Naive thymus-derived CD4-positive, alpha-beta T cell (primary cell): Measurements from ENCODE around the gene CAPZA2. TPM values are rescaled to one million over a fixed set of nuclear protein-coding genes. Genes with fewer than 3 reads are reported as not detected.

ENCODE experiments used
- ATAC-seq: fragments of 150-1000 bp; cut with Tn5 transposase; 2 replicates; pipeline ENCODE4 v1.10.0; 2021; ENCODE audit warnings: mild to moderate bottlenecking, moderate library complexity
- CTCF ChIA-PET: fragments of 350-600 bp; sonication (Branson Sonifier 250); formaldehyde crosslinking; loops from one replicate; lab custom pipeline; 2021; ENCODE audit warnings: antibody characterized with exemption; lab: Charles Lee
- POLR2A ChIA-PET: fragments of 350-600 bp; sonication (Branson Sonifier 250); formaldehyde crosslinking; loops from one replicate; lab custom pipeline; 2021; ENCODE audit warnings: antibody characterized with exemption, inconsistent platforms; lab: Charles Lee
- DNase-seq, 9 donors: peaks; one replicate each; pipeline versions ENCODE4 v3.0.0 to v3.0.0-alpha.2; 2020 to 2022; ENCODE audit warnings: mixed read lengths in 1 of 9
- H3K27ac ChIP-seq: one replicate; pipeline ENCODE4 v1.7.0; 2013; ENCODE audit warnings: mild to moderate bottlenecking, low read depth, low read length, moderate library complexity
- H3K27me3 ChIP-seq, 2 donors: one replicate each; pipeline ENCODE4 v1.7.0; 2013; ENCODE audit warnings: low read length in 2 of 2, mild to moderate bottlenecking in 2 of 2, moderate library complexity in 2 of 2; ENCODE audit not compliant: control insufficient read depth in 2 of 2, insufficient read depth in 2 of 2
- H3K36me3 ChIP-seq, 3 experiments: 1 replicate in 2 of 3; 2 replicates in 1 of 3; pipeline ENCODE4 v1.7.0; 2013; ENCODE audit warnings: low read length in 3 of 3, mild to moderate bottlenecking in 3 of 3, moderate library complexity in 1 of 3; ENCODE audit not compliant: insufficient read depth in 3 of 3, control insufficient read depth in 2 of 3
- H3K4me1 ChIP-seq, 2 donors: one replicate each; pipeline ENCODE4 v1.7.0; 2013; ENCODE audit warnings: low read length in 2 of 2, mild to moderate bottlenecking in 2 of 2, moderate library complexity in 1 of 2; ENCODE audit not compliant: control insufficient read depth in 2 of 2, insufficient read depth in 2 of 2
- H3K4me3 ChIP-seq: 2 replicates; pipeline ENCODE4 v1.7.0; 2013; ENCODE audit warnings: mild to moderate bottlenecking, low read length
- H3K9me3 ChIP-seq, 3 experiments: 1 replicate in 2 of 3; 2 replicates in 1 of 3; pipeline ENCODE4 v1.7.0; 2013; ENCODE audit warnings: low read length in 3 of 3; ENCODE audit not compliant: control insufficient read depth in 2 of 3
- H3K27ac Mint-ChIP-seq, 9 donors: one replicate each; pipeline ENCODE4 v1.8.0; 2020 to 2022; ENCODE audit warnings: mixed read lengths in 9 of 9, mild to moderate bottlenecking in 8 of 9, moderate library complexity in 5 of 9, inconsistent platforms in 2 of 9
- H3K27me3 Mint-ChIP-seq, 5 donors: one replicate each; pipeline ENCODE4 v1.8.0; 2021 to 2022; ENCODE audit warnings: mixed read lengths in 5 of 5, mild to moderate bottlenecking in 1 of 5
- H3K36me3 Mint-ChIP-seq, 5 donors: one replicate each; pipeline ENCODE4 v1.8.0; 2020 to 2022; ENCODE audit warnings: mixed read lengths in 5 of 5, mild to moderate bottlenecking in 3 of 5, inconsistent platforms in 1 of 5
- H3K4me1 Mint-ChIP-seq, 7 donors: one replicate each; pipeline ENCODE4 v1.8.0; 2020 to 2022; ENCODE audit warnings: mixed read lengths in 7 of 7, mild to moderate bottlenecking in 3 of 7, inconsistent platforms in 1 of 7
- H3K4me3 Mint-ChIP-seq, 10 donors: one replicate each; pipeline ENCODE4 v1.8.0; 2020 to 2022; ENCODE audit warnings: mild to moderate bottlenecking in 10 of 10, mixed read lengths in 10 of 10, moderate library complexity in 6 of 10, inconsistent platforms in 2 of 10
- H3K9me3 Mint-ChIP-seq, 11 donors: one replicate each; pipeline ENCODE4 v1.8.0; 2020 to 2022; ENCODE audit warnings: mixed read lengths in 11 of 11, mild to moderate bottlenecking in 4 of 11, inconsistent platforms in 1 of 11, moderate library complexity in 1 of 11
- intact Hi-C, 2 donors: fragments of 100-400 bp; cut with micrococcal nuclease; formaldehyde crosslinking; loops; one replicate each; pipeline ENCODE4 v1.15.1; 2023
- polyA plus RNA-seq, 2 donors: library from polyadenylated mRNA; unstranded; fragments of 300-500 nt; fragmentation: Illumina TruSeq; gene quantifications; one replicate each; pipeline ENCODE4 v1.2.3, GENCODE V29; 2021
- total RNA-seq, 6 experiments: library from RNA in 5 of 6; stranded (reverse) in 5 of 6; gene quantifications; 1 replicate in 5 of 6; 2 replicates in 1 of 6; pipeline ENCODE4 v1.2.3 and lab custom pipeline; 2021 to 2026

CAPZA2 gene
- total and polyA plus RNA-seq, 7 experiments from 2014 or later, result 86.2 to 191 (median 118) TPM

- peaks cover 0 to 3% (median 0%) of the 10 kb centered on the region in 5 donors for H3K36me3 Mint-ChIP-seq
- no peaks in the 10 kb centered on the region for H3K4me1 ChIP-seq
- ChIA-PET CTCF (no interaction called here), POLR2A (no interaction called here)
- no peak overlapping the region for H3K27ac ChIP-seq
- no peak overlapping the region for H3K4me3 Mint-ChIP-seq
- no peaks in the 10 kb centered on the region for H3K27me3 ChIP-seq
- H3K9me3 Mint-ChIP-seq, result peaks cover 0 to 12% (median 3%) of the 10 kb centered on the region in 11 donors
- H3K27ac Mint-ChIP-seq, result no peak overlapping the region
- H3K4me1 Mint-ChIP-seq, result peaks cover 0 to 2% (median 0%) of the 10 kb centered on the region in 7 donors
- no peak for ATAC-seq
- H3K27me3 Mint-ChIP-seq, result peaks cover 7 to 40% (median 33%) of the 10 kb centered on the region in 5 donors
- no peaks in the 10 kb centered on the region for H3K36me3 ChIP-seq
- H3K9me3 ChIP-seq, result no peaks in the 10 kb centered on the region
- DNase-seq, result no peak
- intact Hi-C loops, result no loop called here
- H3K4me3 ChIP-seq, result no peak overlapping the region
Measured at GRCh38 chr7:116824449-116824848, 37.9 kb upstream of the CAPZA2 start.

DNA sequence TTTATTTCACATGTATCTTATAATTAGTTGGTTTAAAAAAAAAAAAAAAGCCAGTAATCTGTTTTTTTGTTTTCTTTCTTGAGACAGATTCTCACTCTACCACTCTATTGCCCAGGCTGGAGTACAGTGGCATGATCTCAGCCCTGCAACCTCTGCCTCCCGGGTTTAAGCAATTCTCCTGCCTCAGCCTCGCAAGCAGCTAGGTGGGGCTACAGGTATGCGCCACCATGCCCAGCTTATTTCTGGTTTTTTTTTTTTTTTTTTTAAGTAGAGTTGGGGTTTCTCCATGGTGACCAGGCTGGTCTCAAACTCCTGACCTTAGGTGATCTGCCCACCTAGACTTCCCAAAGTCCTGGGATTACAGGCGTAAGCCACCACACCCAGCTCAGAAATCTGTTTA is 34.1 kb upstream of the CAPZA2 start:
- no peak overlapping the region for H3K4me3 Mint-ChIP-seq
- ChIA-PET POLR2A (interaction anchor here (0.5 kb wide), 1 partner anchor 215 kb away, joined by 3 read pairs; no protein-coding TSS in a partner anchor), CTCF (interaction anchor here (0.6 kb wide), 1 partner anchor 259 kb away, joined by 3 read pairs; no protein-coding TSS in a partner anchor)
- H3K9me3 Mint-ChIP-seq, result peaks cover 0 to 12% (median 3%) of the 10 kb centered on the region in 11 donors
- H3K27me3 ChIP-seq, result no peaks in the 10 kb centered on the region
- no peak for ATAC-seq
- no peak for DNase-seq
- H3K4me1 ChIP-seq, result no peaks in the 10 kb centered on the region
- peaks cover 11 to 35% (median 30%) of the 10 kb centered on the region in 5 donors for H3K27me3 Mint-ChIP-seq
- H3K4me3 ChIP-seq, result no peak overlapping the region
- H3K27ac Mint-ChIP-seq, result no peak overlapping the region
- no peaks in the 10 kb centered on the region for H3K36me3 ChIP-seq
- no peak overlapping the region for H3K27ac ChIP-seq
- H3K36me3 Mint-ChIP-seq, result no peaks in the 10 kb centered on the region
- H3K4me1 Mint-ChIP-seq, result no peaks in the 10 kb centered on the region
- intact Hi-C loops, result no loop called here
- H3K9me3 ChIP-seq, result no peaks in the 10 kb centered on the region

DNA sequence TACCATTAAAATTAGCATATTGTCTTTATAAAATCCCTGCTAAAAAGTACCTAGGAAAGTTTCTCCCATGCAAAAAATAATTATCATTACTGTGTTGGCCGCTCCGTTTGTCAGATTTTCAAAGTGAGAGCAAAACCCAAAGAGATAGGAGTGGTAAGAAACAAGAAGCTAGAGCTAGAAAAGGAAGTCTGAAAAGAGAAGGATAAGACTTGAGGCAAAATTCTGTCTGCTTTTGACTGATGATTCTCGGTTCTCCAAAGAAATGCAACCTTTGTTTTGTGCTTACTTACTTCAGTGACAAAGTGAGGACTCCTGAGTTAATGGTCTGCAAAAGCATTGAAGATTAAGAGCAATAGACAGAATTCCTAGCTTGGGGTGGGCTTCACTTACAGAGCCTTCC is 33.3 kb upstream of the CAPZA2 start:
- POLR2A ChIA-PET, result no interaction called here

DNA sequence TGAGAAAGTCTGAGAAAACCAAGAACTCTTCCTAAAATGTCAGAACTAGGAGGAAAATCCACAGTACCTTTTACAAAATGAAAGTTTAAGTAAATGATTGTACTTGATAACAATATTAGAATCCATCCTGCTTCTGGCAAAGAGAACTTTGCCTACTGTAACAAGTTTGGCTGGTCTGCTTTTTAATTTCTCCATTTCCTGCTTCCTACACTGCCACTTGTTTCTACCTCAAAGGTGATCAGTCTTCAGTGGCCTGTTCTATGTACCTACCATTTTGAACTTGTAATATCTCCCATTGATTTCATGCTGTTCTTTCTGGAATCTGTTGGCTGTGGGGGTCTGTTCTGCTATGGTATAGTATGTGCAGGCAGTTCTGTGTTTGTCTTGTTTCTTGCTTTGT is 32.9 kb upstream of the CAPZA2 start:
- Mint-ChIP-seq H3K36me3 (no peaks in the 10 kb centered on the region), H3K9me3 (peaks cover 0 to 9% (median 3%) of the 10 kb centered on the region in 11 donors)
- POLR2A ChIA-PET, result no interaction called here

More for the DNA sequence above, 33.3 kb upstream of the CAPZA2 start:
- intact Hi-C loops, result no loop called here
- ATAC-seq, result no peak
- Mint-ChIP-seq H3K4me3 (no peak overlapping the region), H3K27me3 (peaks cover 15 to 32% (median 25%) of the 10 kb centered on the region in 5 donors), H3K9me3 (peaks cover 0 to 12% (median 3%) of the 10 kb centered on the region in 11 donors), H3K36me3 (no peaks in the 10 kb centered on the region), H3K4me1 (no peaks in the 10 kb centered on the region), H3K27ac (no peak overlapping the region)
- CTCF ChIA-PET, result no interaction called here
- Histone ChIP-seq H3K4me1 (no peaks in the 10 kb centered on the region), H3K27ac (no peak overlapping the region), H3K9me3 (no peaks in the 10 kb centered on the region), H3K4me3 (no peak overlapping the region), H3K27me3 (no peaks in the 10 kb centered on the region), H3K36me3 (no peaks in the 10 kb centered on the region)
- no peak for DNase-seq

GRCh38 chr7:116832692-116833091 is 29.7 kb upstream of the CAPZA2 start:
- POLR2A ChIA-PET, result no interaction called here
- intact Hi-C loops, result no loop called here
- Histone ChIP-seq H3K4me3 (no peak overlapping the region), H3K9me3 (no peaks in the 10 kb centered on the region), H3K27me3 (no peaks in the 10 kb centered on the region), H3K27ac (no peak overlapping the region), H3K36me3 (no peaks in the 10 kb centered on the region), H3K4me1 (no peaks in the 10 kb centered on the region)
- Mint-ChIP-seq H3K9me3 (peaks cover 0 to 2% (median 0%) of the 10 kb centered on the region in 11 donors), H3K36me3 (no peaks in the 10 kb centered on the region), H3K27ac (no peak overlapping the region), H3K4me1 (no peaks in the 10 kb centered on the region), H3K4me3 (no peak overlapping the region), H3K27me3 (peaks cover 2 to 13% (median 6%) of the 10 kb centered on the region in 5 donors)
- CTCF ChIA-PET, result no interaction called here
- ATAC-seq (no peak), DNase-seq (no peak)

More for the DNA sequence above, 32.9 kb upstream of the CAPZA2 start:
- H3K27me3 ChIP-seq, result no peaks in the 10 kb centered on the region
- CTCF ChIA-PET, result no interaction called here
- ATAC-seq (no peak), DNase-seq (no peak)
- no peaks in the 10 kb centered on the region for H3K4me1 Mint-ChIP-seq
- no peaks in the 10 kb centered on the region for H3K4me1 ChIP-seq
- H3K4me3 ChIP-seq, result no peak overlapping the region
- H3K4me3 Mint-ChIP-seq, result no peak overlapping the region
- no peak overlapping the region for H3K27ac ChIP-seq
- H3K36me3 ChIP-seq, result no peaks in the 10 kb centered on the region
- H3K9me3 ChIP-seq, result no peaks in the 10 kb centered on the region
- intact Hi-C loops, result no loop called here
- H3K27me3 Mint-ChIP-seq, result peaks cover 16 to 28% (median 23%) of the 10 kb centered on the region in 5 donors
- no peak overlapping the region for H3K27ac Mint-ChIP-seq

DNA sequence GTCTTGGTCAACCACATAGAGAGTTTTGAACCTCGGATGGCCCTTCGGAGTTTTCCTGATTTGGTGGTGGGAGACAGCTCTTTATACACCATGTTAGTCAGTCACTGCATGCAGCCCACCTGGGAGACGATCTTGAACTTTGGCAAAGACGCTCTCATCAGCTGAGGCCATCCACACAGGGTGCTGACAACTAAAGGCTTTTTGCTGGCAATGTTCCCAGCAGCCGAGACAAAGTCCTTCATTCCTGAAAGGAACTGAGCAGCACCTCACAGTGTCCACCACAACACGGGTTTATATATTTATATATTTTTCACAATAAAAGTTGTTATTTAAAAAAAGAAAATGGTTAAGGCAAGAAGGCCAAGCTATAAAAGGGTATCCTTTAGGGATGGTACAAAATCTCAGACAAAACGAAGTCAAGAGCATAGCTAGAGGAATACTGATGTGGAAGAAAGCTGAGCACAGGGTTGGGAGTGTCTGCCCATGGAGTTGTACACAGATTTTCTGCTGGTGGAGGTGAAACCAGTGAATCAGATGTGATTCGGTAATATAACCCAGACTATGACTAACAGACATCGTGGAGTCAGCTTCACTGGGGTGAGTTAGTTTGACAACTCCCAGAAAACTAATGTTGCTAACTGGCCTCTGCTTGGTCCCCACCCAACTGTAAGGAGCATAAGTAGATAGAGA is 27.4 kb upstream of the CAPZA2 start:
- Mint-ChIP-seq H3K27ac (no peak overlapping the region), H3K36me3 (no peaks in the 10 kb centered on the region), H3K4me3 (no peak overlapping the region), H3K4me1 (no peaks in the 10 kb centered on the region), H3K9me3 (peaks cover 0 to 2% (median 0%) of the 10 kb centered on the region in 11 donors), H3K27me3 (peaks cover 0 to 13% (median 4%) of the 10 kb centered on the region in 5 donors)
- Histone ChIP-seq H3K27me3 (no peaks in the 10 kb centered on the region), H3K9me3 (no peaks in the 10 kb centered on the region), H3K27ac (no peak overlapping the region), H3K4me3 (no peak overlapping the region), H3K36me3 (no peaks in the 10 kb centered on the region), H3K4me1 (no peaks in the 10 kb centered on the region)
- ChIA-PET CTCF (no interaction called here), POLR2A (no interaction called here)
- intact Hi-C loops, result no loop called here
- DNase-seq (no peak), ATAC-seq (no peak)

DNA sequence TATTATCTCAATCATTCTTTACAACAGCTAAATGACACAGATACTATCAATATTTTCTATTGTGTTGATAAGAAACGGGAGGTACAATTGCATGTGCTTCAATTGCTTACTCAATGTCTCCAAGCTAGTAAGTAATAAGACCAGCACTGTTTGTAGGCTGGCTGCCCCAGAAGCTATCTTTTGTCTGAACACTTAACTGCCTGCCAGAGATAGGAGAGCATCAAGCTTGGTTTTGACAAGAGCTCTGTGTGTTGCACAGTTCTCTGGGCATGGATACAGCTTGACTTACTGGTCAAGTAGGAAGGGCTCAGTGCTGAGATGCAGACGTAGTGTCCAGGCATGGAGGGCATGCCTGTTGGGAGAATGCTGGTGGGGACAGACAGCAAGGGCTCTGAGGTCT is 26.3 kb upstream of the CAPZA2 start:
- POLR2A ChIA-PET, result no interaction called here

More for the DNA sequence above, 26.3 kb upstream of the CAPZA2 start:
- Mint-ChIP-seq H3K4me3 (no peak overlapping the region), H3K9me3 (peaks cover 0 to 2% (median 0%) of the 10 kb centered on the region in 11 donors), H3K36me3 (no peaks in the 10 kb centered on the region), H3K27ac (no peak overlapping the region), H3K4me1 (no peaks in the 10 kb centered on the region), H3K27me3 (peaks cover 0 to 15% (median 10%) of the 10 kb centered on the region in 5 donors)
- no peak for DNase-seq
- no peaks in the 10 kb centered on the region for H3K4me1 ChIP-seq
- intact Hi-C loops, result no loop called here
- H3K27ac ChIP-seq, result no peak overlapping the region
- no peaks in the 10 kb centered on the region for H3K9me3 ChIP-seq
- no peaks in the 10 kb centered on the region for H3K27me3 ChIP-seq
- no peak overlapping the region for H3K4me3 ChIP-seq
- no peaks in the 10 kb centered on the region for H3K36me3 ChIP-seq
- ATAC-seq, result no peak
- CTCF ChIA-PET, result no interaction called here
